GM18873 (cell line): Measurements from ENCODE around the gene MRPL32.
A peak's percentile ranks its signal among the peaks of the same experiment; 100 is the strongest.
"Not testable (repeated sequence)": the region's sequence is repeated elsewhere in the genome, so short reads cannot be mapped to it uniquely, and the experiment has no call there.

Source experiments
- ATAC-seq: cut with Tn5 transposase; IDR thresholded peaks from one replicate; pipeline ENCODE4 v1.9.1; 2021; ENCODE audit warnings: mild to moderate bottlenecking, moderate library complexity, moderate number of reproducible peaks; ENCODE audit not compliant: unreplicated experiment, low FRiP score

Gene MRPL32

DNA sequence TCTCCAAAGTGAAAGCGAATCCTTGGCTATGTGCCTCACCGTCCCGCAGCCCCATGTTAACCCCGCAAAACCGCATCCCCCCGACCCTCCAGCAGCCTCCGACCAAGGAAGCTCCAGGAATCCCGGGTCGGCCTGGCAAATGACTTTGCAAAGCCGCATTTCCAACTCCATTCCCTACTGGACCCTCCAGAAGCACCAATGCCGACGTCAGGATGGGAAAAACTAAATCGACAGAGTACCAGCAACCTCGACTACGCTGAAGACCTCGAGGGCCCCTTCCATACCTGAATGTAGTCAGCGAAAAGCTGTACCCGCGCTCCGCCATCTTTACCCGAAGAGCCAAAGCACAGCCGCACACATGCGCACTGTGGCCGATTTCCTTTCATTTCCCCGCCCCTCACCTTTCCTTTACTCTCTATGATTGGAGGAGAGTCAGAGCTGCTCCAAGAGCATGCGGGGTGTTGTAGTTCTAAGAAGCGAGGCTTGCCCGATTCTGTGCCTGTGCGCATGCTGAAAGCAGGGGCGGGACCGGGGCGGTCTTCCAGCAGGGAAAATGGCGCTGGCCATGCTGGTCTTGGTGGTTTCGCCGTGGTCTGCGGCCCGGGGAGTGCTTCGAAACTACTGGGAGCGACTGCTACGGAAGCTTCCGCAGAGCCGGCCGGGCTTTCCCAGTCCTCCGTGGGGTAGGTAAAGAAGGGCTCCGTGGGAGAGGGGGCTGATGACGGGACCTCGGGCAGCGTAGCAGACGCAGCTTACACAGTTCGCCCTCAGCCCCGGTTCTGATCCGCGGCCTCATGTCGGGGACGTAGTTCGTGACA, at the start of gene MRPL32, which contains the start of gene PSMA2:
Gene MRPL32, plus strand, starts transcription at position 543 of the 818 bp plus-strand sequence. Its CDS starts 11 bp downstream, at position 554.
Gene PSMA2, minus strand, starts transcription at position 341 of the 818 bp plus-strand sequence. Its CDS starts 16 bp downstream, at position 325.
- ATAC-seq: peak; percentile 99

DNA sequence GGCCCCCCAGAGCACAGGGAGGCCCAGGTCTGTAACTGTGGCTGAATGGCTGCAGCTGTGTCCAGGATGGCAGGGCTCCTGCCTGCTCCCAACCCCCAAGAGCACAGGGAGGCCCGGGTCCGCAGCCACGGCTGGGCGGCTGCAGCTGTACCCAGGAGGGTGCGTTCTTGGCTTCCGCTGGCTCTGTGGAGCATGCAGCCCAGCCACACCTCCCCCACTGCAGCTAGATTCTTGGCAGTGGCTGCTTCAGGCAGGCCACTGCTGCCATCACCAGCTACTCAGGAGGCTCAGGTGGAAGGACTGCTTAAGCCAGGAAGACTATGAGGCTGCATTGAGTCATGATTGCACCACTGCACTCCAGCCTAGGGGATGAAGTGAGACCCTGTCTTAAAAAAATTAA, 48.2 kb upstream of the MRPL32 start:
- ATAC-seq: no peak

DNA sequence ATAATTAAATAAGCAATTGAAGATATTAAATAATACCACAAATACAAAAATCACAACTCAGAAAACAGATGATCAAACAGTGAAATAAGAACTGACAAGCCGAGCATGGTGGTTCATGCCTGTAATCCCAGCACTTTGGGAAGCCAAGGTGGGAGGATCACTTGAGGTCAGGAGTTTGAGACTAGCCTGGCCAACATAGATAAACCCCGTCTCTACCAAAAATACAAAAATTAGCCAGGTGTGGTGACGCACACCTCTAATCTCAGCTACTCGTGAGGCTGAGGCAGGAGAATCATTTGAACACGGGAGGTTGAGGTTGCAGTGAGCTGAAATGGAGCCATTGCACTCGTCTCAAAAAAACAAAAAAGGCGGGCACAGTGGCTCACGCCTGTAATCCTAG, 47.0 kb upstream of the MRPL32 start:
- not testable (repeated sequence) for ATAC-seq

DNA sequence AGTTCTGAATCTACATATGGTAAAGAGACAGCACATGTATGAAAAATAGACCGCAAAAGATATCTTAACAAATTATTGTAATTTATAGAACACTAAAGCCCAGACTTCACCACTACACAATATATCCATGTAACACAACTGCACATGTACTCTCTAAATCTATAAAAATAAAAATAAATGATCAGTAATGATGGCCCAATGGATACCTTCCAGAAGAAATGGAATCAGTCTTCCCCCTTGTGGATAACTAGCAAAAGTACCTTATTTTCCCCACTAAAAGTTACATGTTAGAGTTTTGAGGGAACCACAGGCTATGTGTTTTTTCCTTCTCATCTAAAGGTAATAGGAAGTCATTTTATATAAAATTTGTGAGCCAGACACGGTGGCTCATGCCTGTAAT, 46.0 kb upstream of the MRPL32 start:
- ATAC-seq: no peak

DNA sequence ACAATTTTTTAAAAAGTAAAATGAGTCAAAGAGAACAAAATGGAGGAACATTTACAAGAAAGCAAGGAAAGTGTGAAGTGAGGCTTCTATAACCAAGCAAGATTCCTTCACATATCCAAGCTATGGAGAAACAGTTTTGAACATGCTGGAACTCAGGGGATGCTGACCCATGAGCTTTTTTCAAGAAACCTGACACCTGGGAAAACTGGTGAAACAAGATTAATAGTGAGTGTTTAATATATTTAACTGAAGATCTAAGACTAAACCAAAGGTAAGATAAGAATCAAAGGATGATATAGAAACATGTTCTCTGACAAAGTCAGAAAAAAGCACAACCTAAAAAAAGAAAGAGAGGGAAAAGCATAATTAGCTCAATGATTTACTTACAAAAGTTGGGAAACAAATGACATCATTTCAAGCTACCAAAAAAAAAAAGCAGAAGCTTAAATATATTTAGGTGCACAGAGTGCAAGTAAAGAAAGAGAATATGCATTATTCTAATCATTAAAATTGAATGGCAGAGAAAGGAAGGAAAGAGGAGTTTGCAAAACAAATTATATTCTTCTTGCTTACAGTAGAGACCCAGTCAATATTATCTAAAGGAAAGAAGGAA, 45.2 kb upstream of the MRPL32 start:
- ATAC-seq: no peak

DNA sequence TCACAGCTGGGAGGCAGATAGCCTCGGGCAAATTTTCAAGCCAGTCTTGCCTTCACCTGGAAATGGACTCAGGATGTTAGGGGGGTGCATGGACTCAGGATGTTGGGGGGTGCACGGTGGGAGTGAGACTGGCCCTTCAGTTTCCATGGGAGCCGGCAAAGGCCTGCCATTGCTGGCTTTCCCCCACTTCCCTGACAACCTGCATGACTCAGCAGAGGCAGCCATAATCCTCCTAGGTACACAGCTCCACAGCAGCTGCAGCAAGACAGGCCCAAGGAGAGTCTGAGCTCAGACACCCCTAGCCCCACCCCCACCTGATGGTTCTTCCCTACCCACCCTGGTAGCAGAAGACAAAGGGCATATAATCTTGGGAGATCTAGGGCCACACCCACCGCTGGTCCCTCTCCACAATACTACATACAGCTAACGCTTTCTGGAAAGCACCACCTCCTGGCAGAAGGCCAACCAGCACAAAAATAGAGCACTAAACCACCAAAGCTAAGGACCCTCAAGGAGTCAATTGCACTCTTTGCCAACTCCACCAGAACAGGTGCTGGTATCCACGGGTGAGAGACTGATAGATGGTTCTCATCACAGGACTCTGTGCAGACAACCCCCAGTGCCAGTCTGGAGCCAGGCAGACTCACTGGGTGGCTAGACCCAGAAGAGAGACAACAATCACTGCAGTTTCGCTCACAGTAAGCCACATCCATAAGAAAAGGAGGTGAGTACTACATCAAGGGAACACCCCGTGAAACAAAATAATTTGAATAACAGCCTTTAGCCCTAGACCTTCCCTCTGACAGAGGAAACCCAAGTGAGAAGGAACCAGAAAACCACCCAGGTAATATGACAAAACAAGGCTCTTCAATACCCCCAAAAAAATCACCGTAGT, 38.6 kb upstream of the MRPL32 start:
- no peak for ATAC-seq

DNA sequence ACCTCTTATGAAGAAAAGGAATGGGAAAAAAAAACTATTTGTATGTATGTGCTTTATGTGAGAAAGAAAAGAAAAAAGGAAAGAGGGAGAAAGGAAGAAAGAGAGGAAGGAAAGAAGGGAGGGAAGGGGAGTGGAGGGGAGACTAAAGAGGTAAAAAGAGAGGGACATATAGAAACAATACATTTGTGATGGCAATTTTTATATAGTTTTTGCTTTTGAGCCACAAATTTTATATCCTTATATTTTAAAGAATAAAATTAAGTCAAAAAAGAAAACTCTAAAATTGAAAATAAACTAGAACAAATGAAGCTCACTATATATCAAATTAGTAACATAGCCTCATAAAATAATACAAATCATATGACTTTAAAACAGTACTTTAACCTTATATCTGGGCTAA, 31.3 kb upstream of the MRPL32 start:
- no peak for ATAC-seq

DNA sequence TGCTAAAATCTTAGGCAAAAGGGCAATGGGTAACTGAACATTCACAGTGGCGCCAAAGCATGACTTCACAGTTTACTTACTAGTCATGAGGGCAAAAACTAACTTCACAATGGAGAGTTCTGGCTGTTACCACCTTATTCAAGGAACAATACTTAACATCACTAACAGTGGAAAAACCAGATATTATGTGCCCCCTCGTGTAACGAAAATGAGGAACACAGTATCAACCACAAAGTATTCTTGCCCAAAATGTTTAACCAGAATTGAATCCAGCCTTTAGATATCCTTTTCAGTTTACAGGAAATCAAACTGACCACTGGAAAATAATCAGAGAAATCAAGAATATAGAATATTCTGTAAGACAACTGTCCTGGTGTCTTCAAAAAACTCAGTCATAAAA, 29.8 kb upstream of the MRPL32 start:
- ATAC-seq: no peak

DNA sequence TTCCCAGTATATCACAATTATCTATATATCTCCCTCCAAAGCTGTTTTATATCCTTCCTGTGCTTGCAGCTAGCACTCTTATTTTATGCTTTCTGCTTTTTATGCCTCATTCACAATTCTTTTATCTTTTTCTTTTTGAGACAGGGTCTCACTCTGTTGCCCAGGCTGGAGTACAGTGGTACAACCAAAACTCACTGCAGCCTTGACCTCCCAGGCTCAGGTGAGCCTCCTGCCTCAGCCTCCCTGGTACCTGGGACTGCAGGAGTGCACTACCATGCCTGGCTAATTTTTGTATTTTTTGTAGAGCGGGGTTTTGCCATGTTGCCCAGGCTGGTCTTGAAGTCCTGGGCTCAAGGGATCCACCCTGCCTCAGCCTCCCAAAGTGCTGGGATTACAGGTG, 26.0 kb upstream of the MRPL32 start:
- no peak for ATAC-seq

DNA sequence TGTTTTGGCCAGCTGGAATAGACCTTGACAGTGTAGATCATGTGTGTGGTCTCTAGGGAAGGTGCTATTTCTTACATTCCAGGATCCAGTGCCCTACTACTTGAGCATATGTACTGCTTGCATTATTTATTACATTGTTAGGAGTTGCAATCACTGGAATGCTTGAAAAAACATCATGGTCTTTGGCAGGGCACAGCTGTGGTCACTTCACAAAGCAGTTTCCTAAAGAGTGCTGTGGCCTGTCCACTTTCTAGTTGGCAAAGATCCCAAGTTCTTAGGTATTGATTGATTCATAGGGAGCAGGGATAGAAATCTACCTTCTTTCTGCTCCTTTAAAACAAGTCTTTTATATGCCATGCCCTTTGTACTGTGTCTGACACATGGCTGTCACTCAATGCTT, 24.9 kb upstream of the MRPL32 start:
- ATAC-seq: no peak

DNA sequence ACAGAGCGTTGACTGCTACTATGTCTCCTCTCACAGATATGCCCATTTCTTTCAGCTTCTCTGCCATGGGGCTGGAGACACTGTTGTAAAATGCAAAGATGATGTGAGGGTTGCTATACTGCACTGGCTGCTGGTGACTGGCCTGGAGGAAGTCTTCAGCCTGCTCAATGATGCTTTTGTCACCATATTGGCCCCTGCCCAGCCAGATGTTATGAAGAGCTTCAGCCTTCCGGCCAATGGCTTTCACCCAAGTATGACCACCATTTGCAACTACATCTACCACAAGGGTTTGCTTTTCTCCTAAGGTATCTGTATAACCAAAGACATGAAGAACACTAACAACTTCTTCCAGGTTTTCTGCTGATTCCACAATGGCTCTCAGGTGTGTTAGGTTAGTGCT, 21.9 kb upstream of the MRPL32 start:
- no peak for ATAC-seq

DNA sequence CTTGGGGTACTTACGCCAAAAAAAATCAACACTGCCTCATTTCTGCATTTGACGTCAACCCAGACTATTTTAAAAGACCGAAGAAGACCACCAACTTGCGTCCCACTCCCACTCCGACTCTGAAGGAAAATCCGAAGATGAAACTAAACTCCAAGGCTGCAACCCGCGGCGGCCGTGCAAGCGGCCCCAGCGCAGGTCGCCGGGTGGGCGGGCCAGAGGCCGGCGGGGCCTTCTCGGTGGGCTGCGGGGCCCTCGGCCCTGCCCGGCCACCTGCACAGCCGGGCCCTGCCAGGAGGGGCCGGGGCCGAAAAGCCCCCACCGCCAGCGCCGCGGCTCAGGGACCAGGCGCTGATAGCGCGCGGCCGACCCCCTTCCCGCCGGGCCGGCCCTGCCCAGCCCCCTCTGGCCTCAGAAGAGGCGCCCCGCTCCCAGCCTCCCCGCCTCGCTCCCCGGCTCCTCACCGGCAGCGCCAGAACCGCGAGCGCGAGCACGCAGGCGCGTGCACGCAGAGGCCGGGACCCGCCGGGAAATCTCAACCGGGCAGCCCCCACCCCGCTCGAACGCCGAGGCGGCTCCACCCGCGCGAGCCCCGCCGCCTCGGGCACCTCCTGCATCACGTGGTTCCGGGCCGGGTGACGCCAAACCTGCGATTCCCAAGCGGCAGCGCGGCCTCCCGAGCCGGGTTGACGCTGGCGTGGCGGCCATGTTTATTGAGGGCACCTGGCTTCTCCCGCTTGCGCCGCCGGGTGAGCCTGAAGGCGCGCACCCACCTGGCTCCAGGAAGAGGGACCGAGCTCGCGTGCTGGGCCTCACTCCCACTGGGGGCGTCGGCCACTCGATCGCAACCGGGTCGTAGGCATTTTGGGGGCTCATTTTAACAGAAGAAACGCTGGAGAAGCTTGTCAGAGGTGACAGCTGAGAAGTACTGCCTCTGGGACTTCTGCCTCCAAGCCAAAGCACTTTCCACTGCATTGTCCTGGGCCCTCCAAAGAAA, 20.4 kb upstream of the MRPL32 start, which contains the start of gene C7orf25:
Gene C7orf25, minus strand, starts transcription at position 617 of the 994 bp plus-strand sequence. CDS start 1,170 bp downstream, outside the sequence.
- peak; percentile 82 for ATAC-seq

DNA sequence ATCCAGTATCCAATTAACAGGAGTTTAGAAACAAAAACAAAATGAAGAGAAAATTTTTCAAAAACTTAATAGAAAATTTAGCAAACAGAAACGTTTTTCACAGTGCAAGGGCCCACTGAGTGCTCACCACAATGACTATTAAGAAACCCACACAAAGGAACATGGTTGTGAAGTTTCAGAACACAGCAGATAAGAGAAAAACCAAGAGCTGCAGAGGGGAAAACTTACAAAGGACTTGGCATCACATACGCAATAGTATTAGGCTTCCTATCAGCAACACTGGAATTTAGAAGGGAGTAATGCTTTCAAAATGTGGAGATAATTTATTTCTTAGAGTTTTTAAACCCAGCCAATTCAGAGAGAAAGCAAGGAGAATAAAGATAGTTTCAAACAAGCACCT, 18.6 kb upstream of the MRPL32 start:
- no peak for ATAC-seq

DNA sequence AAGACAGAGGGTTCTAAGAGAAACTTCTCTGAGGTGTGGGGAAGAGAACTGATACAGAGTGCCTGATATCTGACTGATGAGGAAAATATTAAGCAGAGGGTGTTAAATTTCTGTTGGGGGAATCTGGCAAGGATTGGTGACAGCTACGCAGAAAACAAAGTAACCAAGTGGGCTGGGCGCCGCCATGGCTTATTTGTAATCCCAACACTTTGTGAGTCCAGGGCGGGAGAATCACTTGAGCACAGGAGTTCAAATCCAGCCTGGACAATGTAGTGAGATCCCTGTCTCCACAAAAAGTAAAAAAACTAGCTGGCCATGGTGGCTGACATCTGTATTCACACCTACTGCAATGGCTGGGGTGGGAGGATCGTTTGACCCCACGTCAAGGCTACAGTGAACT, 18.2 kb upstream of the MRPL32 start:
- no peak for ATAC-seq

DNA sequence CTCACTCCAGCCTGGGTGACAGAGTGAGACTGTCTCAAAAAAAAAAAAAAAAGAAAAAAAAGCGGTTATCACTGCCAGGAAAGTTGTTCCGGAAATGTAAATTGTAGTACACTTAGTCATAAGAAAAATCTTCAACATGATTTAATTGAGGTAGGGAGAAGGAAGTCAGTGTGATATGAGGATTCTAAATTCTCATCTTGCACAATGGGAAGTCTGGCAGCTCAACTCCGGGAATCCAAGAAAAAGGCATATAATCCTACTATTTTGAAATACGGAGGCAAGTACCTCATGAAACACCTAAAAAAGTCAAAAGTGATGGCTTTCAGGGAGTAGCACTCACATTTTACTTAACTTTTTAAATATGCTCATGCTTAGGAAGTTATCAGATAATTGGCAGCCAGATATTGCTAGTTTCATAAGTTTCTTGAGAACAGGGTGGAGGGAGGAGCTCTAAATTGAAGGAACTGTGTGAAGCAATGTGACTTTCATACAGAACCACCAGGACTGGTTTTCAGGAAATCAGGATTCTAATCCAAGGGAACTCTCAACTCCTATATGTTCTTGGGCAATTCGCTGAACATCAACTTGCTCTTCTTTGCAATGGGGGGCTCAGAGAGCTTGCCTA, 17.6 kb upstream of the MRPL32 start:
- no peak for ATAC-seq

DNA sequence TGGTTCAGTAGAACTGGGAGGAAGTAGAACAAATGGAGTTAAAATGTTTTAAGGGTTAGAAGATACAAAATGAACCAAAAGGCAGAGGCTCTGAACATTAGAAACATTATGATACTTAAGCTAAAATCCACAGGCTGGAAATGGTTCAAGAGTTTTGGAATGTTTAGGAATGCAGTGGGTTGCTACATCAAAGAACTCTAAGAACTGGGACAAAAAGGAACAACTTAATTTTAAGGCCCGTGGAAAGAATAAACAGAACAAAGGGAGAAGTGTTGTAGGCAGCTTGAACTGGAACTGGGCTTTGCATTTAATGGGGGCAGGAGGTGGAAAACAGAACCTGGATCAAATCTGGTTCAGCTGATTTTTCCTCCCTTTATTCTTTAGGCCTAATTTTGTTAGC, 16.8 kb upstream of the MRPL32 start:
- ATAC-seq: no peak

DNA sequence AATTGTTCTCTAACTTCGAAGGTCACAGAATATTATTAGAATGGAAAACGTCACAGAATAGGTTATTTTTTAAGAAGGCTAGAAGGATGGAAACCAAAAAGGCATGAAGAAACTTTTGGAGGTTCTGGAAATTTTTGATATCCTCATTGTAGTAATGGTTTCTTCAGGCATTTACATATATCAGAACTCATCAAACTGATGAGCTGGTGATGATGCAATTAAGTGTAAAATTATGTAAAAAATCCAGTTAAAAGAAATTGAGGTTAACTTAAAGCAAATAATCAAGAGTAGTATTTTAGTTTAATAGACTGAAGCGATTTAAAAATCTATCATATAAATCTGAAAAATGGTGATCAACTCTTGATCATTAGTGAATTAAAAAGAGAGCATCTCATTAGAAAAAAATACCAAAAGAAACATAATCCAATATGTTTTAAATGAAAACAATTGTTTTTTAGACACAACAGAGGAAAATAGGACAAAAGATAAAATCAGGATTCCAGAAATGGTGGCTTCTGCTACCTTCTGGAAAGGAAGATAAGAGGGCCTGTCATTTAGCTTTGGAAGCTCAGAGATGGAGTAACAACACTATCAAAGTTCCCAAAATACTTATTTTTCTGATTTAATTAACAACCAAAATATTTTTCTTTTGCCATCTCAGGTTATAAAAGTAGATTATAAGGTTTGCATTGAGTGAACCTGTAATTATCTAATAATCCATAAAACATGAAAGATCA, 10.0 kb upstream of the MRPL32 start:
- no peak for ATAC-seq

DNA sequence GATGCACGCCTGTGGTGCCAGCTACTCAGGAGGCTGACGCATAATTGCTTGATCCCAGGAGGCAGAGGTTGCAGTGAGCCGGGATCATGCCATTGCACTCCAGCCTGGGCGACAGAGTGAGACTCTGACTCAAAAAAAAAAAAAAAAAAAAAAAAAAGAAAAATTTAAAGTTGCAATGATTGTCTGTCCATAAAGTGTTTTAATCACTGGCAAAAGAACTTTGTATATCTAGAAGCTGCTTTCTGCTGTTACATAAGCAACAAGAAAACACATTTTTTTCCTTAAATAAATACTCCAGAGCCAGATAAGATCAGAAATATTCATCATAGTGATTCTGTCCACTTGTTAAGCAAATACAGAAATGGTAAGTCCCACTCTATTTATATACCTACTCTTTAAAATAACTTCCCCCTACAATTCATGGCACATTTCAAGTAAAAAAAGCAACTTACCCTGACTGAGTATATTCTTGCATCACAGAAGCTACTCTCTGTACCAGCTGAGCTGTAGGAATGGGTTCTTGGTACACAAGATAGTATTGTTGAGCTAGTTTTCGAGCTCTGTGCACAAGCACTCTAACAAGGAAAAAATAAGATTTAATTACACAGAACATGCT, 7.8 kb upstream of the MRPL32 start:
- ATAC-seq: no peak
